HG03571 (cell line): Measurements from ENCODE around the gene DPH6.
"Not testable (repeated sequence)": the region's sequence is repeated elsewhere in the genome, so short reads cannot be mapped to it uniquely, and the experiment has no call there.

ENCODE experiments used
- ATAC-seq: cut with Tn5 transposase; IDR thresholded peaks from one replicate; pipeline ENCODE4 v1.9.1; 2021; ENCODE audit not compliant: unreplicated experiment

DPH6 gene

GRCh38 chr15:35351059-35351458, 194.9 kb downstream of the DPH6 start:
- ATAC-seq, result no peak

GRCh38 chr15:35349916-35350315, 196.0 kb downstream of the DPH6 start:
- ATAC-seq, result no peak

GRCh38 chr15:35330916-35331315, 215.0 kb downstream of the DPH6 start:
- no peak for ATAC-seq

- ATAC-seq, result no peak
These were observed 215.8 kb downstream of the DPH6 start for GRCh38 chr15:35330048-35330695.

- ATAC-seq, result no peak
These were observed 216.4 kb downstream of the DPH6 start for GRCh38 chr15:35329521-35329961.

- not testable (repeated sequence) for ATAC-seq
These were observed 217.1 kb downstream of the DPH6 start for GRCh38 chr15:35328836-35329235.

GRCh38 chr15:35327789-35328188, 218.2 kb downstream of the DPH6 start:
- no peak for ATAC-seq

- ATAC-seq, result no peak
These were observed 220.5 kb downstream of the DPH6 start for GRCh38 chr15:35325374-35325941.

- no peak for ATAC-seq
These were observed 222.8 kb downstream of the DPH6 start for GRCh38 chr15:35323141-35323540.

GRCh38 chr15:35321926-35322325, 224.0 kb downstream of the DPH6 start:
- no peak for ATAC-seq

GRCh38 chr15:35320911-35321310, 225.1 kb downstream of the DPH6 start:
- no peak for ATAC-seq
